Fibroblast of peridontal ligament (primary cell): ENCODE data around the gene CPED1.

ENCODE experiments used
- DNase-seq: peaks from one replicate; pipeline ENCODE4 v3.0.0-alpha.2; 2010; ENCODE audit errors: extremely low read depth

The CPED1 gene

DNA sequence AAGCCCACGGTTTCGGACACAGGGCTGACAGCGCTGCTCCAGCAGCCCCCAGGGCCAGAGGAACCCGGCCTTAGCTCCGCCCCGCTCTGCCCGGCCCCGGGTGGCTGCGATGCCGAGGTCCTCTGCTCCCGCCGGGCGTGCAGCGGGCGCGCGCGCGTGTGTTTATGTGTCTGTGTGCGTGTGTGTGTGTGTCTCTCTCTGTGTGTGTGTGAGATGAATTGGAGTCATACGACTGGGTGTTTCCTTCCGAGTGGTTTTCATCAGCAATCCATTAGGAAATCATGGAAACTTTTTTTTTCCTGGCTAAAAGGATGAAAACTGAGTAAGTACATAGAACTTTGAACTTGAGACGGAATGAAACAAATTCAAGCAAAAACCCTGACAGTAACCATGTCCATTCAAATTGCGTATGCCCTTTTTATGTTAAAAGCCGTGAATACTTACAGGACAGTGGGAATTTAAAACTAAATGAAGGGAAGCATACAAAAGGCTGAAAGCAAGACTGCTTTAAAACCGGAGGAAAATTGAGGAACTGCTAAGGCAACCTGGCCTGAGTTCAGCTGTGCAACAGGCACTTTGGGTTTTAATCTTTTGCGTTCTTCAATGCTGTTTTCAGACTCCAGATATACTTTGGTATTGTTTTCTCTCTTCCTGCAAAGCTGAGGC is at the start of gene CPED1:
Gene CPED1 (plus strand): TSS at position 121 of the 666 bp plus-strand sequence. CDS start 911 bp downstream, outside the sequence.
- peak; percentile 96 for DNase-seq

DNA sequence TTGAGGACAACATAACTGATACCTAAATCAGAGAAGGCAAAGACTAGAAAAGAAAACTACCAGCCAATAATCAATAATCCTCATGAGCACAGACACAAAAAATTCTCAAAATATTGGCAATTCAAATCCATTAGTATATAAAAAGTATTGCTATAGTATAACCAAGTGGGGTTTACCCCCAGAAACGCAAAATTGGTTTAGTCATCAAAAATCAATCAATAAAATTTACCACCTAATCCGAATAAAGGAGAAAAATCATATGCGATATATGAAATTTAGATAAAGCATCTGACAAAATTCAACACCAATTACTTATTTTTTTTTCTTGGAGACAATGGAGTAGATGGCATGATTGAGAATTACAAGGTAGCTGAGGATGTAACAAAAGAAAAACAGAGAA is 49.2 kb upstream of the CPED1 start:
- DNase-seq: no peak

DNA sequence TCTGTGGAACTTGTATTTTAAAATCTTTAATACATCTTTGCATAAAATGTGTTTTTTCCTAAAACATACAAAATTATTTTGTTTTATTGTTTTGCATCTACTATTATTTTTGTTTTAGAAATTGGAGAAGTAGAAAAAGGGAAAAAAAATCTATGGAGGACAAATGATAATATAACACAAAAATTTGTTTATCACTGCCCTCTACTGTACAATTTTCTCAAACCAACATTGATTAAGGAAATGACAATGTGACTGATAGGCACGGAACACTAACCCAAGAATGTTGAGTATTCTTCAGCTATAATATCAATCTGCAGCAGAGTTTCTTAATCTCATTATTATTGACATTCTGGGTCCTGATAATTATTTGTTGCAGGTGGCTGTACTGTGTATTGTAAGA is 47.4 kb upstream of the CPED1 start:
- peak; percentile 17 for DNase-seq

DNA sequence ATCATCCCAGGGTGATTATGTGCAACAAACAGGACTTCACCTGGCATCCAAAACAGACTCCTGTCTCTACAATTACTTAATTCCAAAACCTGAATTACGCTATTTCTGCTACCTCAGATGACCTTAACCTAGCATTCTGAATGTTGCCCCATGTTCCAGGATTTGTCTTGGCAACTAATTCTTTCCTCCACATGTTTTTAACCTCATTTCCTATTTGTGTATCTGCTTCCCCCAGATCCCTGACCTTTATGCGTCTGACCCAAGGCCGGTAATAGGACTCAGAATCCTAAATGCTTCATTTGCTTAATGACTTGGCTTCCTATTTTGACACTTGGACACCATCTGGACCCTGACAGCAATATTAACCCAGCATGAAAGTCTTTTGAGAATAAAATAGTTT is 46.7 kb upstream of the CPED1 start:
- no peak for DNase-seq

DNA sequence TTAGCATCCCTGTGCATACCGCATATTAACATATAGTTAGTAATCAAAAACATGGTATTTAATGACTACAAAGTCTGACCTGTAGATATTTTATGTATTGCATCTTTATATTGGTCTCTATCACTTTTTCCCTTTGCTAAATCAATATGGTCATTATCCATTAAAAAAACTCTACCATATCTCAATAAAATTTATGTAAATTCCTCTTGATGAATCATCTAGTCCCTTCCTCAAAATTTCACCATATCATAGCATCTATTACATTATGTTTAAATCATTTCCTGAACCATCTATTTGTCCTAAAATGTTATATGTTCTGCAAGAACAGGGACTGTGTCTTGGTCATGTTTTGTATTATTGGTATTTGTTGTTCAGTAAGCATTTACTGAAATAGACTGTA is 45.6 kb upstream of the CPED1 start:
- DNase-seq: no peak

DNA sequence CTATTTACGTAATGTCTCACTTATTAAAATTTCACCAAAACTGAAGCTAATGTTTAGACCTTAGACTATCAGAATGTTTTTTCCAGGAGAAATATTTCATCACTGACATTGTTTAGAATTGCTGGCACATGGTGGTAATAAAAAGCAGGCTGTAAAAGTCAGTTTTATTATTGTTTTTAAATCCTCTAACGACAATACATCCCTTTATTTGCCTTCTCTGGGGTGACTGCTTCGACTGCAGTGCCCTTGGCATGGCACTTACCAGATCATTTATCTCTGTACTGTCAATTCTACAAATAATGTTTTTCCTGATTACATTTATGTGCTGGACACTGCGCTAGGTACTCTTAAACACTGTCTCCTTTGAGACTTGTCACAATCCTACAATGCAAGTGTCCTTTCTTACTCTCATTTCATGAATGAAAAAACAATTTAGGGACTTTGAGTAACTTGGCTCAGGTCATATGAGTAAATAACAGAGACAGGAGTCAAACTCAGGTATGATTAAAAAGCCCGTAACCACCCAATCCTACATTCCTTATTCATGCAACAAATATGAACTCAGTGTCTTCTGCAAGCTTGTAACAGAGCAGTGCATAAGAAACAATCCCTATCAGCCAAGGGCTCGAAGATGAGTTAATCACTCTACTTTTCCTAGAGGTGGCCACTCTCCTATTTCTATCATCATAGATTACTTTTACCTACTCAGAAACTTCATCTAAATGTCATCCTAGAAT is 43.5 kb upstream of the CPED1 start:
- DNase-seq: no peak

DNA sequence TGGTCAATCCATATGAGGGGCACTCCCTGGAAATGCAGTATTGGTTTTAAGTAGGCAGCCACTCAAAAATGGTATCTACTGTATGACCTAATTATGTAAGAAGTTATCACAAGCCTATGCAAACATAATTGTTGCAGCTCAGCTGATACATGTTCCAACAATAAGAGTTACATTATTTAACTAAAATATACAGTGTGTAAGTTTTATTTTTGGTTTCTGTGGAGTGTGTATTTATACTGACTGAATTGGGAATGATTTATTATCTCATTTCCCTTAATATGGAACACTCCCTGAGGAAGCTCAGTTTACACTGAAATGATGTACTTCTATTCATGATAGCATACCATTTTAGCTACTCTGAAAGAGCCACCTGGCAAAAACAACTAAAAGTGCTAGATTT is 40.5 kb upstream of the CPED1 start:
- no peak for DNase-seq

DNA sequence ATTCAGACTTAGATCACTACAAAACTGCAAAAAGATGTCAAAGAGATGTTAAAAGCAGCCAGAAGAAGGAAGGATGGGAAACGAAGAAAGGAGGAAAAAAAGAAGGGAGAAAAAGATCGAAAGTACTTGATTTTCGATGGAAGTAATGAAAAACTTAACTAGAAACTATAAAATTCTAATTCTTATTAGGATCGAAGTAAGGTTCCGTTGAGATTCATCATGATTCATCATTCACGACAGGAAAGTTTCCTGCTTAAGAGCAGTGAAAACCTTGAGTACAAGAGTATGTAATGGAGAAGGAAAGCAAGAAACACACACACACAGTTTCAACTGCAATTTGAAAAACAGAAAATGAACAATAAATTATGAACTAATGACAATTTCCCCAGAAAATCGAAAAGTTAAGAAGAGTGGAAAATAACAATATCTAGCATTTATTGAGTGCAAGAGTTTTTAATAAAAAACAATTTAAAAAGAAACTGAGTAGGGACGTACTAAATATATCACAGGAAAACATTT is 39.1 kb upstream of the CPED1 start:
- DNase-seq: no peak

DNA sequence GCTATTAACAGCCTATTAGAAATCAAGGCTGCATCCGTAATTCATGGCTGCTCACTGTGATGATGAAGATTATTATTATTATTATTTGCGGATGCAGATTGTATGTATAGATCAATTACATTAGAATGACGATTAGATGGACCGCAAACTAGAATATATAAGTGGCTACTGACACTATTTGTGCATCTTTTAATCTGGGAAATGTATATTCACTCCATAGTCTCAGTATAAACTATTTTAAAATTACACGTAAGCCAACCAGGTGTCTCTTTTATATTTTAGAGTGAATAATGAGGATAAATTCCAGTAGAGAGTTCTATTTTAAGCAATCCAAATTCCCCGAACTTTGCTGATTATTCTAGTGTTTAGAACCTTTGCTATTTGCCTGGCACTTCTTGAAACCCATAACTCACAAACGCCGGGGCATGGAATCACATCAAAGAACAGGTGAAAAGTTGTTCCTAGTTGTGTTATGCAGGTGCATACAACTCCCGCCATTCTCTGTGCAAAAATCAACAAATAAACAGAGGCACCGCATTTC is 38.4 kb upstream of the CPED1 start:
- no peak for DNase-seq

DNA sequence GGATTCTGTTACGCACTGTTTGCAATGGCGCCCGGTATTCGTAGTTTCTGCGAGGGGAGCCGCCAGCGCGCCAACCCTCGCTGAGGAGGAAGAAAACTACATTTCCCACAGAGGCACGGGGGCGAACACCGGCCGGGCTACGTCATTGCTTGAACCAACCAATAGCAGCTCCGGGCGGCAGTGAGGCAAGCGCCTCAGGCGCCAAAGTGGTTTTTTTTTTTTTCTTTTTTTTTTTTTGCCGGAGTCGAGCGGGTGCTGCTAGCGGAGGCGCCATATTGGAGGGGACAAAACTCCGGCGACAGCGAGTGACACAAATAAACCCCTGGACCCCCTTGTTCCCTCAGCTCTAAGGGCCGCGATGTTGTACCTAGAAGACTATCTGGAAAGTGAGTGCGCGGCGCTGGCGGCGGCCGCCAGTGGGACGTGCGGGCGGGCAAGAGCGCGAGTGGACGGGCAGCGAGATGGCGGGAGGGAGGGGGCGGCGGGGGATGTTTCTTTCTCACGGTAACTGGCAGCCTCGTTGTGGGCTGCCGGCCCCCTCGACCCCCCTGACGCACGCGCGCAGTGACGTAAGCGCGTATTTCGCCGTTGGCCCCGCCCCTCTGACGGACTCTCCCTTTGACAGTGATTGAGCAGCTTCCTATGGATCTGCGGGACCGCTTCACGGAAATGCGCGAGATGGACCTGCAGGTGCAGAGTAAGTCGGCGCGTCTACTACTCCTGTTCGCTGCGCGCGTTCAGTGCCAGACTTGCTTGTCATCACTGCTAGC is 37.8 kb upstream of the CPED1 start, which contains the start of gene ING3:
Gene ING3 (plus strand): TSS at position 239 of the 770 bp plus-strand sequence. CDS start 120 bp downstream, at position 359.
- peak; percentile 96 for DNase-seq

DNA sequence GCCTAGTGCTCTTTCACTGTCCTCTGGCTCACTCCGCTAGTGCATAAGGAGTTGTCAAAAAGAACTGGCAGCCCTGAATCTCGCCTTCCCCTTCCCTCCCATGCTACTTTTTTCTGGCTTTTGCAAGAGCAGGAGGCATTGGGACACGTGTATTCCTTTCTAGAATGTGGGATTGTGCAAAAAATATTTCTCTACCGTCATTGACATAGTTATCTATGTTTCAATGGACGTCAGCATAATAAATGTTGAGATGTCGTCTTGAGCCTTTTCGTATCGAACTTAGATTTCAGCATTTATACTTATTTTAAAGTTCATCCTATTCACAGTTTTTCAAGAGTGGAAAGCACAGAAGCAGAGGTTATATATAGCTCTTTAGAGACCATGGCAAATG is 37.2 kb upstream of the CPED1 start:
- DNase-seq: no peak

DNA sequence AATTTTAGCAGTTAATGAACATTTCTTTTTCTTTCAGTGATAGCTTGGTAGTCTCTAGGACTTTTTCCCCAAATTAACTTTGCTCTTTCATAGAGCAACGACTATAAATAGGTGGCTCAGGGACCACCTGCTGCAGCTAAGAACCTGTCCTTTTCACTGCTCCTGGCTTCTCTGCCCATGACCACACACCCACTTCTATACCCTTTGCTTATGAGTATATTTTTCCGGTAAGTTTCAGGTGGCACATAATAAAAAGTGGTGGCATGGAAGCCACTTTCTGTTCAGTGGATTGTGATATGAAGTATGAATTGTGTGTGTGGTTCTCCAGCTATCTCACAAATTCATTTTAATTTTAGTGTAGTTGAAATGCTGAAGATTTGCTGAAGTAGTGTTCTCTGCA is 36.7 kb upstream of the CPED1 start:
- no peak for DNase-seq

DNA sequence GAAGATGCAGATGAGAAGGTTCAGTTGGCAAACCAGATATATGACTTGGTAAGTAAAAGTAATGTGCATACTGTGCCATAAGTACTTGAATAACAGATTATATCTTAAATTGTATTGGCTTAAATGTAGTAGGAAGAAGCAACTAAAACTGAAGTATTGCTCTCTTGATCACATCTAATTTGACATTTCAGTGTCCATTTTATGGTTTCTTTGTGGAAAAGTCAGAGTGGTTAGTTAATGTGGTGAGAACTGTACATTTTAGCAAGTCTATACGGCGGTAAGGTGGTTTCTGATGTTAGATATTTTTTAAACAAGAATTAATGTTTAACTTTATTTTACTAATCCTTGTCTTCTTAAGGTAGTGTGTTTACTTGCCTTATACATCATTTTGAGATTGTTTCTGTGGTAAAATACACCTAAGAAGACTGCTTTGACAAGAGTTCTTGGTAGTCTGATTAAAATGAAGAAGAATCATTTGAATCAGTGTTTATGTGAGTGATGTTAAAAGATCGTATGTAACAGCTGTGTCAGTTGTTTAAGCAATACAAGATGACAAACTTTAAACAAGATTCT is 32.8 kb upstream of the CPED1 start:
- no peak for DNase-seq

DNA sequence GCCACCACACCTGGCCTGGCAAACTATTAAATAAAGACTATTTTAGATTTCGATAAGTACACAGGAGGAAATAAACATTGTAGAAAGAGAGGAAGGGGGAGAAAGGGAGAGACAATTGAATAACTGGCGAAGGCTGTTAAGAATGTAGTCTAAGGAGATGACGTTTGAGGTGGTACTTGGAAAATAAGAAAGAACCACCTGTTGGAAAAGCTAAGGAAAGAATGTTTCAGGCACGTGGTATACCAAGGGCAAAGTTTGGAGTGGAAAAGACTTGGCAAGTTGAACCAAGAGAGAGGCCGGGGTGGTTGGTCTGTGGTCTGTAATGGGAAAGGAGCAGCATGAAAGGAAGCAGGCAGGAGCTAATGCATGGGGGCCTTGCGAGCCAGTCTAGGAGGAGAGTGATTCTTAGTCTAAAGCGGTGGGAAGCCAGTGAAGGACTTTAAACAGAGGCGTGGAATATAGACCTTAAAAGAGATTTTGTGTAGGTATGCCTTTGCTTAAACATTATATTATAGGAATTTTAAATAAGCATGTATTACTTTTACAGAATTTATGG is 28.5 kb upstream of the CPED1 start:
- no peak for DNase-seq

DNA sequence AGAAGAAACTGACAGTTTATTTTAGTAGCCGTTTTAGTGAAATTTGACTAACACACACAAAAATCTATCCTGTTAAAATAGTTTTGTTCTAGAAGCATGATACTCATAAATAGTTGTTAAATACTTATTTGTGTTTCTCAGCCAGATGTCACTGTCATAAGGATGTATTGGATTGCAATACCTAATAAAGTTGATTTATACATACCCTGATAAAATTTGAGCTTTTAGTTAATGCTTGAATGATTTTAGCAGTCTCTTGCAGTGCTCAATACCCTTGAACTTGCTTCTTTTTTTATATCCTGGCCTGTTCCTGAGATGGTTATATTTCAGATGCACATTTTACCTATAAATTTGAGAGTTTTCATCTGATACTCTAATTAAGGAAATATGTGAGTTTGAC is 27.8 kb upstream of the CPED1 start:
- DNase-seq: no peak

DNA sequence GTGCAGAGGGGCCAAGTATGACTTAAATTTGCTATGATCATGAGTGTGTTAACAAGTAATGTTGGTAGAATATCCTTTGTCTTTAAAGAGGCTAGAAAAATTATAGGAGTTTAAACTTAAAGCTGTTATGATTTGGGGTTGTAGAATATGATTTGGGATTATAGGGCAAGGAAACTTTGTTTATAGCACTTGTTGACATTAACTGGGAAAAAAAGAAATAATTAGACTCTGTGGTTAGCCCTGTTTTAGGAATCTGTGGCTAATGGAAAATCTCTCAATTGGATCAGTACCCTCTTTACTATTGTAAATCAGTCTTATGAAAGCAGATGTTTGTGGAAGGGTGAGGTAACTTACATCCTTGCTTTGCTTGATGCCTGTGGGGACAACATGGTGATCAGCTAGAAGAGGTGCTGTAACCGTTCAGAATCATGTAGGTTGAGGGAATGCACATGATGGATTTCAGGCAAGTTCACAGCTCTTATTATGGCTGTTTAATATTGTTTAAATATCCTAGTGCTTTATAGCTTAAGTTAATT is 26.8 kb upstream of the CPED1 start:
- DNase-seq: peak; percentile 35

DNA sequence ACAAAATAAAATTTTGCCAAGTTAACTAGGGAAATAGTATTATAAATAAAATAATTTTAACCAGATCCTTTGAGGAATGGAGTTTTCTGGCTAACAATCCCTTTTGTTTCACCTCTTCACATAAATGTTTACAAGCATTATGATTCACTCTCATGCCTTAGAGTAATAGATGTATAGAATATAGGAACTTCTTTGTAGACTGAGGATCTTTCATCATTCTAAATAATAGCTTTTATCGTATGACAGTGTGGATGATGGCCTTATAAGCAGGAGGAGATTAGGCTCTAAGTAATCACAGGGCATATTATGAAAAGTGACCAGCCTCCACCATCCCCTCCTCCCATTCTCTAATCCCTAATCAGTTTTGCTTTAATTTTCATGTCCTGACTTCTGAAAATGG is 24.4 kb upstream of the CPED1 start:
- no peak for DNase-seq

DNA sequence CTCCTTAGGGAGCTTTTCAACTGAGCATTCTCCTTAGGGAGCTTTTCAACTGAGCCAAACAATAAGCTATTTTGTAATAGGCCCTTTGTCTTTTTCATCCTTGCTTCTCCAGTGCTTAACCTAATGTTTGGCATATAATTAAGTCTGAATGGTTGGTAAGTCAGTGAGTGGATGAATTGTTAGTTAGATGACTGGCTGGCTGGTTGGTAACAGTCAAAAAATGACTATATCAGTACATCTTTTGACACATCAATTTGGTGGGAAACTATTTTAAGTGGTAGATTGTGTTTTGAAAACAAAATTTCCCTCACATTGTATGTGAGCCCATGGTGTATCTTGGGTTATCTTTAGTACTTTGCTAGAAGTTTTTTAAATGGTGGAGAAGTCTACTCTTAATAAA is 21.6 kb upstream of the CPED1 start:
- DNase-seq: no peak

DNA sequence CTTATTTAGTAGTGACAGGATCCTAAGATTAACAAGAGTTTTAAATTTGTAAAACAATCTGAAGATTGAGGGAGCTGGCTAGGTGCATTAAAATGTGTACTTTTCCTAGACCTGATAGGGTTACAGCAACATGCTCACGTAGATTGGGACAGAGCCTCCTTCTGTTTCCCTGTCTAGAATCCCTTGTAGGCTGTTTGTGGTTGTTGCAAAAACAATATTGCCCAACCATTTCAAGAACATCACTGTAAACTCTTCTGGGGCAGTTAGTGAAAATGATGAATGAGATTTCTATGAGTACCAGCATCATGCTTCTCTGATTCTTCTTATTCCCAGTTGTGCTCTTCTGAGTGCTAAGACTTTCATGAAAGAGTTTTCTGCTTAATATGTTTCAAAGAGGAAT is 14.7 kb upstream of the CPED1 start:
- no peak for DNase-seq

DNA sequence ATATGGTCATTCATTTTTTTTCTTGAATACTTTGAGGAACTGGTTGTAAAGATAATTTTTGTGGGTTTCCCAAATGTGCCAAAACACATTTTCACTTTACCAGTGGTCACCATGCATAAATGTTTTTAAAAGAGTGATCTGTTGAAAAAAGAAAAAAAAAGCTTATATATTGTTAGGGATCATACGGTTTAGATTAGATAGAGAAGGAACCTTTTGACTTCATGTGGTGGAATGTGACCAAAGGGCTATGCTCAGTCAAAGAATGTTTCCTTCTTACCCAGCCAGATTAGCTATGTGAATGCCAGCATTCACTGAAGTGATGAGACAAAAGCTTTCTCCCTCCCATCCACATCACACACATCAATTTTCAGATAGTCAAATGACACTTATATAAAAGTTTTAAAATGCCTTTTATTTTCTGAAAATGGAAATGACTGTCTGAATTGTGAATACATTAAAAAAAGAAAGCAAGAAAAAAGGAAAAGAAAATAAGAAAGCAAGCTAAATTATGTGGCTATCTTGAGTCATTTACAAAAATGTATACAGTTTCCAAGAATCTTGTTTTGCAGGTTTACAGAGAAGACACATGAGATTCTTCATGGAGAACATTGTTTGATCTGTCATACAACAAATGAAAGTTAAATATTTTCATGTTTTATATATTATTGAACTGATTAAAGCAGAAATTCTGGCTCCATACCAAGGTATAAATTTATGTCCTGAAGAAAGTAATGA is 8.6 kb upstream of the CPED1 start:
- peak; percentile 92 for DNase-seq

DNA sequence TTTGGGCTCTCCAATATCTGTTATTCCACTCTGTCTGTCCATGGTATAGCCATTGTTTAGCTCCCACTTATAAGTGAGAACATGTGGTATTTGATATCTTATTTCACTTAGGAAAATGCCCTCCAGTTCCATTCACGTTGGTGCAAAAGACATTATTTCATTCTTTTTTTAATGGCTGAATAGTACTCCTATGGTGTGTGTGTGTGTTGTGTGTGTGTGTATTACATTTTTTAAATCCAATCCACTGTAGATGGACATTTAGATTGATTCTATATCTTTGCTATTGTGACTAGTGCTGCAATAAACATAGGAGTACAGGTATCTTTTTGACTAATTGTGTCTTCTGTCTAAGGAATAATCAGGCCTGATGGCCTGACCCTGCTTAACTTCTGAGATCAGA is 7.4 kb upstream of the CPED1 start:
- DNase-seq: no peak
